SH-SY5Y (cell line): ENCODE results near the gene SHISA6.
A peak's percentile ranks its signal among the peaks of the same experiment; 100 is the strongest.

ENCODE experiments used
- GATA2 ChIP-seq: IDR thresholded peaks from 2 replicates; pipeline ENCODE4 v1.6.1; 2011; ENCODE audit warnings: mild to moderate bottlenecking, low read depth, low read length
- GATA3 ChIP-seq: IDR thresholded peaks from 2 replicates; pipeline ENCODE4 v1.6.1; 2011; ENCODE audit warnings: low read depth, mild to moderate bottlenecking, low read length, moderate library complexity

Gene SHISA6

DNA sequence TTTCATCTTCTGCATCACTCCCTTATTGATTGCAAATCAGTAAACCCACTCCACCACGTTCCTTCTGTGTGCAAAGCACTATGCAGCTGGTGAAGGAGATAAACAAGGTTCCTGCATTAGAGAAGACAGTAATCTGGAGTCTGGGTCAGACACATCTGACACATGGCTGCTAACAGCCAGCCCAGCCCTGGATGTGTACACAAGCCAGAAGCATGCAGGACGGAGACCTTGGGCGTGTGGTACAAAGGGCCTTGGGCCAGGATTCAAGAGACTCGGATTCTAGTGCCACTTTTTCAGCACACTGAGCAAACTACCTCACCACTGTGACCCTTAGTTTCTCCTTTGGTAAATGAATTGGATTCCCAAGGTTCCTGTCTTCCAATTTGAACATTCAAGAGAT, 270.7 kb downstream of the SHISA6 start:
- TF ChIP-seq GATA2, result no peak
- TF ChIP-seq GATA3, result no peak

DNA sequence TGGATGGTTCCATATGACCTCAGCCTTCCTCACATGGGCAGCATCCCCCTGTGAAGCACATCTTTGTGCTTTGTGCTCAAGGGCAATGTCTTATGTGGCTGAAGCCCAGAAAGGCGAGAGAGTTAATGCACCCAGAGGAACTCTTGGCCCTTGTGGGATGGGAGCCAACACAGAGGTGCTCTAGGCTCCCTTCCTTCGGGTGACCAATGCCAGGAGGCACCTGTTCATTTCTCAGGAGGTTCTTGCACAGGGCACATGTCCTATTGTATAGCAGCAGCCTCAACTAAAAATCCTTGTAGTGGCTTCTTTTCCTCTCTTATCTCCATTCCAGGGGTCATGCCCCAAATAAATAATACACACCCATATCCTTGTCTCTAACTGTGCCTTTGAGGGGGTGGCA, 273.6 kb downstream of the SHISA6 start:
- TF ChIP-seq GATA3 (no peak), GATA2 (no peak)

DNA sequence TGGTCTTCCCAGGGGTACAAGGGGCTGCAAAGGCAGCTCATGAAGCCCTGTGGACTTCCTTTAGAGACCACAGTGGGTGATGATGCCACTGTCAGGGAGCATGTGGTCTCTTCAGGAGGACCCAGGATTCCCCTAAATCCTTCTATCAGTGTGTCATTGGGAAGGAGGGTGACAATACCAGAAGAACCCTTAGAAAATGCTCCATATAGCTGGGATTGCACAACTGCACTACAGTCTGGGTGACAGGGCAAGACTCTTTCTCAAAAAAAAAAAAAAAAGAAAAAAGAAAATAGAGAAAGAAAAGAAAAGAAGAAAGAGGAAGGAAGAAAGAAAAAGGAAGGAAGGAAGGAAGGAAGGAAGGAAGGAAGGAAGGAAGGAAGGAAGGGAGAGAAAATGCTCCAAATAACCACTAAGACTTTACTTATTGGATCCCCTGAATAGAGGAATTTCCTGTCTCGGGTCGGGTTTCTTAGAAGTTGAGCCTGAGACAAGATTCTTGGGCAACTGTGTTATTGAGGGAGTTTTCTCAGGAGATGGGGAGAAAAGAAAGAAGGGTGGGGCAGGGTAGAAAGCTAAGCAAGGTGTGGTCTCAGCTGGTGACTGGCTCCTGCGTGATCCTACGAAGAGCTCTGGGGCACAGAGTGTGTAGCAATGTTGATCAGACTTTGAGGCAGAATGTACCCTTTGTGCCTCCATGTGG, 274.1 kb downstream of the SHISA6 start:
- no peak for TF ChIP-seq GATA3

DNA sequence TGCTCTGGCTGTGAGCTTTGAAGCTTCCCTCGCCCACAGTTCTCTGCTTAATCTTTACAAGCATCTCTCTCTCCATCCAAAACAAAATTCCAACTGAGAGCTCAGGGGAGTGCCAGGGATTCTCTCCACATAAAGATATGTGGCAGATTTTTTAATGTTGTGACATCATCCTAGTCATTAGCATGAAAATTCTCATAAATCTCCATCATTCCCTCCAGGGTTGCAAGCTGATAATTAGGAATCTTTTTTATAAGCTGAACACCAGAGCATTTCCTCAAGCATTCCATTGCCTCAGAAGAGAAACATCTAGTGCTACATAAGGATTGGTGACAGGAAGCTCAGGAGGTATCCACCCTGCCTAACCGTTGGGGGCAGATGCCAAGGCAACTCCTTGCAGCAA, 274.9 kb downstream of the SHISA6 start:
- no peak for TF ChIP-seq GATA3
- no peak for TF ChIP-seq GATA2

DNA sequence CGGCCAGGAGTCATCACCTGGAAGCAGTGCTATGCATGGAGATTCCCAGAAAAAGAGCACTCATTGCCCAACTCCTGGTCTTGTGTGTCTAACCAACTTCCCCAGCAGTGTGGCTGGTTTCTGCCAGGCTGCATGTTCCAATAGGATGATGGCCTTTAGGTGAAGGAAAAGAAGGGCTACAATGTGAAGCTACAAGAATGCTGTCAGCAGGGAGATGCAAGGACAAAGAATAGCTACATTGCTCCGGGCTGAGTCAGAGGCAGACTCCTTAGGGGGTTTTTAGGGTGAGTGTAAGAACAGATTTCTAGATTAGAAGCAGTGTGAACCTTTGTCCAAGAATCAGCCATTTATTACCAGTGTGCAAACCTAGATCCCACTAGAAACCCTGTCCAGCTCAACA, 294.2 kb downstream of the SHISA6 start:
- no peak for TF ChIP-seq GATA2
- TF ChIP-seq GATA3, result no peak

DNA sequence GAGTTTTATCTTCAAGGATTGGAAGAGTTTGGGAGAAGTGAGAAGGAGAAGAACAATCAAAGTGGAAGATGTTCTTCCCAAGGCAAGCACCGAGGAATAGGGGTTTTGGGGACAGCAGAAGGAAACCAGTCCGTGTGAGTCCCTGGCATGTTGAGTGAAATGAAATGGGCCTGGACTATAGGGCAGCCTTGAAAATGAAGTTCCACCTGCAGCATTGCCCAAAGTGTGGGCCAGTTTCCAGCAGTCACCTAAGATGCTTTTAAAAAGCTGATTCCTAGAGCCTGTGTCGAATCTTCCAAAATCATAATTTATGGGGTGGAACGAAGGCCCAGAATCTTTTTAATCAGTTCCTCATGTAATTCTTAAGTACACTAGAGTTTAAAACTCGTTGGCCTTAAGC, 297.4 kb downstream of the SHISA6 start:
- TF ChIP-seq GATA3, result no peak

DNA sequence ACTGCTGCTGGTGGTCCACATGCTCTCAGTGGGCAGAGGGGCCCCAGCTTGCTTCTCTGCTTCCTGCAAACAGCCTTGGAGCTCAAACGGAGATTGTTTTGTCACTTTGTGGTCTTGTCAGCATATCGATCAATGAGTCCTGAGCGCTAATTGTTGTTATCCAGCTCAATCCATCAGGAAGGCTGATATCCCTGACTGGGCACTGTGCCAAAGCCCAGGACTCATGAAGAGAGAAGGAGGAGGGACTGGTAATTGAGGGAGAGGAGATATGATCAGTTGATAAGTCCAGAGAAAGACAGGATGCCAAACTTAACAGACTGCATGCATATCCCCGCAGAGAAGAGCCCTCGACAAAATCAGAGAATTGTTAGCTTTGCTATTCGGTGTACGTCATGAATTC, 298.6 kb downstream of the SHISA6 start:
- TF ChIP-seq GATA2, result peak; percentile 80
- TF ChIP-seq GATA3, result no peak

DNA sequence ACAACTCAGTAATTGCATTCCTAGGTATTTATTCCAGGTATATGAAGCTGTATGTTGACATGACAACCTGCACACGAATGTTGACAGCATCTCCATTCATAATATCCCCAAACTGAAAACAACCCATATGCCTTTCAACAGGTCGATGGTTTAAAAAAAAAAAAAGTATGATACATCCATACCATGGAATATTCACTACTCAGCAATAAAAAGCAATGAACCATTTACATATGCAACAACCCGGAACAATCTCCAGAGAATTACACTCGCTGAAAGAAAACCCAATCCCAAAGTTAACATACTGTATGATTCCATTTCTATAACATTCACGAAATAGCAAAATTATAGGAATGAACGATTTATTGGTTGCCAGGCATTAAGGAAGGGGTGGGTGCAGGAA, 304.0 kb downstream of the SHISA6 start:
- TF ChIP-seq GATA3, result no peak
- no peak for TF ChIP-seq GATA2

DNA sequence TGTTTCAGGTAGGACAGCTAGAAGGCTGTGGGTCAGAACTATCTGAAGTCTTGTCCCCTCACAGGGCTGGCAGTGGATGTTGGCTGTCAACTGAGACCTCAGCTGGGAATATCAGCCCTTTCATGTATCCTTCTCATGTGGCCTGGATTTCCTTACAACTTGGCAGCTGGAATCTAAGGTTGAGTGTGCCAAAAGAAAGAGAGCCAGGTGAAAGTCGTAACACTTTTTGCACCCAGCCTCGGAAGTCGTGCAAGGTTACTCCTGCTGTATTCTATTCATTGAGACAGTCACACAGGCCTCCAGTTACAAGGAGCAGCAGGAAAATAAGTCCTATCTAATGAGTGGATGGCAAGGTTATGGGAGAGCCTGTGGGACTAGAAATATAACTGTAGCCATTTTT, 304.7 kb downstream of the SHISA6 start:
- TF ChIP-seq GATA3 (no peak), GATA2 (no peak)

DNA sequence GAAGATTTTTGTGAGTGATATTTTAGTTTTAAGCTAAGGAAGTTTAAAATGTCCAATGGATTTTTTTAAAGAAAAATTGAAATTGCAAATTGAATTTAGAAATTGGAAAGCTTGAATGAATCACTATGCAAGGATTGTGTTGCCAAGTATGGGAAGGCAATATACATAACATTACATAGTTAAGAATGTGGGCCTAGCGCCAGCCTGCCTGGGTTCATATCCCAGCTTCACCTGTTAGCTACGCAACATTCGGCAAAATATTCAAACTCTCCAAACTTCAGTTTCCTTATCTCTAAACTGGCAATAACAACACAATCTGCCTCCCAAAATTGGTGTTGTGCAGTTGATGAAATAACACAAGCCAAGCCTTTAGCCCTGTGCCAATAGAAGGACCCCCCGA, 306.8 kb downstream of the SHISA6 start:
- TF ChIP-seq GATA2 (no peak), GATA3 (no peak)

DNA sequence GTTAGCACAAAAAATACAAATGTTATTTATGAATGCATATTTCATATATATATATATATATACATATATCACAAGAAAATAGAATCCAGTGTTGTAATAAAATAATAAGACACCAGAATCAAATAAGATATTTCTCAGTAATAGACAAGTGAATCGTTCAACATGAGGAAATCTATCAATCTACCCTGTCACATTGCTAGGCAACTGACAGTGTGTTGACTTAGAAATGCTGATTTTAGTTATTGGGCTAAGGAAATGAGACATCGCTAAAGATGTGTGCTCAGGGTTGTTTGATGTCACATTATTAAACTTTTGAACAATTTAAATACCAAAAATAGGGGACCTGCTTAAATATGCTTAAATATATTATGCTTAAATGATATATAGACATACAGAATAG, 307.4 kb downstream of the SHISA6 start:
- TF ChIP-seq GATA3, result no peak
- no peak for TF ChIP-seq GATA2

DNA sequence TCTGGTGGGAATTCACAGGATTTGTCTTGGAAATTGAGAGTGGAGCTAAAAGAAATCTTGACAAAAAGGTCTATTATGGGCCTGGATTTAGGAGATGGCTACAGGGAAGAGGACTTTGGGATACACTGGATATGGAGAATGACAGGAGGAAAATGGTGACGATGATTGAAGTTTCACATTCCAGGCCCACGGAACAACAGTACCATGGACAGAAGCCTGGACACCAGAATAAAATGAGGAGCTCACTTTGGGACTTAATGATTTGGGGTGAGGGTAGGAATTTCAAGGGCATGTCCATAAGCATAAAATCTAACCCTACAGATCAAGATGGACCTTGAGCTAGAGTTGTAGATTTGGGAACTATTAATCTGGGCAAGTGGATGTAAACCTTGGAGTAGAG, 309.4 kb downstream of the SHISA6 start:
- TF ChIP-seq GATA2, result no peak

DNA sequence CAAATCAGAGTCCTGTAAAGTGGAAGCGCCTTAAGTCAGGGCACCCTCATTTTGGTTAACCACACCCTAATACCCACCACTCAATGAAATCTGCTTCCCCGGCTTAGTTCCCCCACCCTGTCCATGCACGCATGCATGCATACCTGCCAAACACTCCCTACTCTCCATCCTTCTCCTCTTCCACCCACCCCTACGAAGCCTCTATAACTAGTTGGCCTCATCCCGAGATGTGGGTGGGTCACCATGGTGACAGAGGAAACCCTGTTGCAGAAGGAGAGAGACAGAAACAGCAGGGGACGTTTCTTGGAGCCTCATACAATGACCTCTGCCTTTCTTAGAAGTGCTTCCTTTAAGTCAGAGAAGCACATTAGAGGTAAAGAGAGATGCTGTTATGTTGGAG, 310.4 kb downstream of the SHISA6 start:
- TF ChIP-seq GATA3 (no peak), GATA2 (no peak)

DNA sequence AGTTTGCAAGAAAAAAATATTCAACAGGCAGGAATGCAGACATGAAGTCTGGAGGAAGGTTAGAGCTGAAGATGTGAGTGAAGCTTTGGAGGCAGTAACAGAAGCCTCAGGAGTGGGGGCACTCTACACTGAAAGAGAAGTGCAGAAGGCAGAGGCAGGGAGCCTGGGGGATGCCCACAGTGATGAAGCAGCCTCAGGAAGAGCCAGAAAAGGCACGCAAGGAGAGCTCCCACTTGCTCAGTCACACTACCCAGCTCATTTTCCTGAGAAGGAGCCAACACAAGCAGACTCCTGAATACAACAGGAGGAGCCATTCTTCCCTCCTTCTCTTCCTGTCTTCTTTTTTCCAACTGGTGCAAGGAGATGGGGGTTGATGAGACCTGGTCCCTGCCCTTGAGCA, 312.1 kb downstream of the SHISA6 start:
- TF ChIP-seq GATA3, result no peak
- TF ChIP-seq GATA2, result no peak

DNA sequence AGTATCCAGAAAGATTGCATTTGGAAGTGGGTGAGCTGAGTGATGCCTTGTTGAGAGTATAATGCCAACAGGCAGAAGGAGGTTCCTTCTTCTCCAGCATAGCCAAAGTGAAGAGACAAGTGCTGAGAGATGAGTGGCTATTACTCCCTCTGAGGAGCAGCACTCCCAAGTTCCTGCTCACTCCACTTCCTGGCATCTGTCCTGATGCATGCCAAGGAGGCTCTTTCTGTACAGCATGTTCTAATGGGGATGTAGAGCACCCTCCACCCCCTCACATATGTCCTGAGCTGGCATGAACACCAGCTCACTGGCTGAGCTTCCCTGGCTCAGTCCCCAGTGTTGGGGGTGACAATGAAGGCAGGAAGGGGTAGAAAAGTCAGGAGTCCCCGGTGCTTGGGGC, 313.0 kb downstream of the SHISA6 start:
- TF ChIP-seq GATA2, result no peak
- no peak for TF ChIP-seq GATA3

DNA sequence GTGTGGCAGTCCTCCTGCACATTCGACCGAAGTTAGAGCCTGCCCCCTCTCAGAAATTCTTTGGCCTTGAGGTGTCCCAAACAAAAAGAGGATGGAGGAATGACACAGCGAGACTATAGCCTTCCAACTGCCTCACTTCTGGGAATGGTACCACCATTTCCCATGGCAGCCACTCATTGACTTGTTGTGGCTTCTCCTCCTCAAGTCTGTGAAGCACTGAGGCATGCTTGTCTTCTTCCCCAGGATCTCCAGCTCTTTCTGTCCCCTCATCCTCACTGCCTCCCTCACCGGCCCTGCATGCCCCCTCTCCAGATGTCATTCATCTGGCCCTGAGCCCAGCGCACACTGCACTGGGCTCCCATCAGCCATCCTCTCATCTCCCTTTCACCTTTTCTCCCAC, 313.5 kb downstream of the SHISA6 start:
- TF ChIP-seq GATA3, result no peak
- no peak for TF ChIP-seq GATA2

DNA sequence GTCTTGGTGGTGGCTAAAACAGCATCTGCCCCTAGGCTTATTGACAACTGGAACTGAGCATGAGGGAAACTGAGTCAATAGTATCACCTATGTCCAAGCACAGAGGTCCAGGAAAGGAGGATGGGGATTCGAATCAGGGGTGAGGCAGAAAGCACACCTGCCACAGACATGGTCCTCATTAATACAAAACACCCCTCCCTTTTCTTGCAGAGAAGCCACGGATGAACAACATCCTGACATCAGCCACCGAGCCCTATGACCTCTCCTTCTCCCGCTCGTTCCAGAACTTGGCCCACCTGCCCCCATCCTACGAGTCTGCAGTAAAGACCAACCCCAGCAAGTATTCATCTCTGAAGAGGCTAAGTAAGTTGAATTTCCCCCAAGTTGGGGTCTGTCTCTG, 314.5 kb downstream of the SHISA6 start:
- TF ChIP-seq GATA2 (no peak), GATA3 (no peak)
